Immature natural killer cell (primary cell): ENCODE data around the gene ATP8A1. TPM values are rescaled to one million over a fixed set of nuclear protein-coding genes. Genes with fewer than 3 reads are reported as not detected.

Source experiments
- DNase-seq, 3 donors: peaks; one replicate each; pipeline ENCODE4 v3.0.0; 2022; ENCODE audit warnings: mixed read lengths in 1 of 3
- H3K27ac Mint-ChIP-seq, 6 donors: one replicate each; pipeline ENCODE4 v1.8.0; 2020; ENCODE audit warnings: mixed read lengths in 6 of 6, mild to moderate bottlenecking in 5 of 6, inconsistent platforms in 4 of 6, moderate library complexity in 3 of 6
- H3K27me3 Mint-ChIP-seq, 3 donors: one replicate each; pipeline ENCODE4 v1.8.0; 2020 to 2021; ENCODE audit warnings: low read depth in 3 of 3, mild to moderate bottlenecking in 3 of 3, mixed read lengths in 3 of 3, moderate library complexity in 3 of 3, inconsistent platforms in 1 of 3
- H3K36me3 Mint-ChIP-seq, 3 donors: one replicate each; pipeline ENCODE4 v1.8.0; 2020; ENCODE audit warnings: mixed read lengths in 3 of 3, inconsistent platforms in 2 of 3, mild to moderate bottlenecking in 2 of 3
- H3K4me1 Mint-ChIP-seq, 2 donors: one replicate each; pipeline ENCODE4 v1.8.0; 2020; ENCODE audit warnings: inconsistent platforms in 2 of 2, mild to moderate bottlenecking in 2 of 2, mixed read lengths in 2 of 2, moderate library complexity in 1 of 2
- H3K4me3 Mint-ChIP-seq, 5 donors: one replicate each; pipeline ENCODE4 v1.8.0; 2020; ENCODE audit warnings: mild to moderate bottlenecking in 5 of 5, mixed read lengths in 5 of 5, inconsistent platforms in 3 of 5, moderate library complexity in 3 of 5
- H3K9me3 Mint-ChIP-seq, 6 donors: one replicate each; pipeline ENCODE4 v1.8.0; 2020; ENCODE audit warnings: mild to moderate bottlenecking in 6 of 6, mixed read lengths in 6 of 6, inconsistent platforms in 4 of 6, moderate library complexity in 3 of 6
- polyA plus RNA-seq, 3 donors: library from polyadenylated mRNA; unstranded; fragments of 300-500 nt; fragmentation: Illumina TruSeq; gene quantifications; one replicate each; pipeline ENCODE4 v1.2.3, GENCODE V29; 2021

ATP8A1 gene
- polyA plus RNA-seq, 3 donors from 2014 or later: 15.3 to 23.0 (median 18.1) TPM

- DNase-seq: no peak
- Mint-ChIP-seq H3K27me3 (peaks cover 0 to 3% (median 0%) of the 10 kb centered on the region in 3 donors), H3K9me3 (no peaks in the 10 kb centered on the region), H3K36me3 (peaks cover 23 to 58% (median 41%) of the 10 kb centered on the region in 3 donors), H3K27ac (peak overlapping the region in 3 of 6 donors; percentile 18 to 53 (median 52)), H3K4me1 (peaks cover 7 to 36% of the 10 kb centered on the region in 2 donors), H3K4me3 (no peak overlapping the region)
Measured at GRCh38 chr4:42531341-42532030, 125.4 kb downstream of the ATP8A1 start.

GRCh38 chr4:42523066-42523718 lies 133.7 kb downstream of the ATP8A1 start:
- H3K4me1 Mint-ChIP-seq: no peaks in the 10 kb centered on the region
- H3K4me3 Mint-ChIP-seq: no peak overlapping the region
- H3K36me3 Mint-ChIP-seq: peaks cover 11 to 43% (median 29%) of the 10 kb centered on the region in 3 donors
- peaks cover 0 to 2% (median 1%) of the 10 kb centered on the region in 3 donors for H3K27me3 Mint-ChIP-seq
- peak overlapping the region in 3 of 6 donors; percentile 44 to 87 (median 66) for H3K27ac Mint-ChIP-seq
- DNase-seq: no peak
- no peaks in the 10 kb centered on the region for H3K9me3 Mint-ChIP-seq

- H3K4me3 Mint-ChIP-seq: no peak overlapping the region
- peak; percentile 9 to 31 (median 28) for DNase-seq
- no peaks in the 10 kb centered on the region for H3K9me3 Mint-ChIP-seq
- peaks cover 0 to 5% of the 10 kb centered on the region in 2 donors for H3K4me1 Mint-ChIP-seq
- H3K27ac Mint-ChIP-seq: no peak overlapping the region
- H3K36me3 Mint-ChIP-seq: peaks cover 11 to 35% (median 26%) of the 10 kb centered on the region in 3 donors
- peaks cover 0 to 2% (median 0%) of the 10 kb centered on the region in 3 donors for H3K27me3 Mint-ChIP-seq
Measured at GRCh38 chr4:42519803-42520417, 137.0 kb downstream of the ATP8A1 start.

- H3K9me3 Mint-ChIP-seq: no peaks in the 10 kb centered on the region
- H3K36me3 Mint-ChIP-seq: peaks cover 3 to 17% (median 5%) of the 10 kb centered on the region in 3 donors
- no peak for DNase-seq
- H3K4me1 Mint-ChIP-seq: peaks cover 0 to 11% of the 10 kb centered on the region in 2 donors
- no peaks in the 10 kb centered on the region for H3K27me3 Mint-ChIP-seq
- peak overlapping the region in 2 of 6 donors; percentile 8 to 20 for H3K27ac Mint-ChIP-seq
- no peak overlapping the region for H3K4me3 Mint-ChIP-seq
Measured at GRCh38 chr4:42515156-42515884, 141.6 kb downstream of the ATP8A1 start.

GRCh38 chr4:42513748-42514492 lies 143.0 kb downstream of the ATP8A1 start:
- Mint-ChIP-seq H3K4me3 (no peak overlapping the region), H3K9me3 (no peaks in the 10 kb centered on the region), H3K27me3 (no peaks in the 10 kb centered on the region), H3K4me1 (peaks cover 0 to 11% of the 10 kb centered on the region in 2 donors), H3K27ac (peak overlapping the region in 2 of 6 donors; percentile 1 to 43), H3K36me3 (peaks cover 3 to 19% (median 8%) of the 10 kb centered on the region in 3 donors)
- DNase-seq: no peak

GRCh38 chr4:42512226-42512625 lies 144.7 kb downstream of the ATP8A1 start:
- peak overlapping the region in 1 of 6 donors; percentile 23 for H3K27ac Mint-ChIP-seq

GRCh38 chr4:42510225-42510624 lies 146.7 kb downstream of the ATP8A1 start:
- no peak for DNase-seq
- Mint-ChIP-seq H3K4me1 (peaks cover 0 to 6% of the 10 kb centered on the region in 2 donors), H3K36me3 (peaks cover 23 to 42% (median 29%) of the 10 kb centered on the region in 3 donors), H3K9me3 (no peaks in the 10 kb centered on the region), H3K4me3 (no peak overlapping the region), H3K27ac (no peak overlapping the region), H3K27me3 (no peaks in the 10 kb centered on the region)

More at GRCh38 chr4:42512226-42512625, 144.7 kb downstream of the ATP8A1 start:
- Mint-ChIP-seq H3K9me3 (no peaks in the 10 kb centered on the region), H3K4me1 (peaks cover 0 to 11% of the 10 kb centered on the region in 2 donors), H3K4me3 (no peak overlapping the region), H3K27me3 (no peaks in the 10 kb centered on the region), H3K36me3 (peaks cover 7 to 24% (median 13%) of the 10 kb centered on the region in 3 donors)
- DNase-seq: no peak

GRCh38 chr4:42501624-42502401 lies 155.1 kb downstream of the ATP8A1 start:
- H3K4me1 Mint-ChIP-seq: peaks cover 0 to 8% of the 10 kb centered on the region in 2 donors
- H3K4me3 Mint-ChIP-seq: no peak overlapping the region
- H3K9me3 Mint-ChIP-seq: peaks cover 0 to 4% (median 0%) of the 10 kb centered on the region in 6 donors
- H3K27me3 Mint-ChIP-seq: peaks cover 0 to 4% (median 0%) of the 10 kb centered on the region in 3 donors
- H3K27ac Mint-ChIP-seq: peak overlapping the region in 1 of 6 donors; percentile 36
- DNase-seq: no peak
- H3K36me3 Mint-ChIP-seq: peaks cover 26 to 49% (median 35%) of the 10 kb centered on the region in 3 donors

- no peak for DNase-seq
- H3K4me3 Mint-ChIP-seq: no peak overlapping the region
- no peak overlapping the region for H3K27ac Mint-ChIP-seq
- peaks cover 0 to 5% (median 4%) of the 10 kb centered on the region in 3 donors for H3K27me3 Mint-ChIP-seq
- no peaks in the 10 kb centered on the region for H3K9me3 Mint-ChIP-seq
- peaks cover 9 to 26% (median 11%) of the 10 kb centered on the region in 3 donors for H3K36me3 Mint-ChIP-seq
- H3K4me1 Mint-ChIP-seq: peaks cover 0 to 11% of the 10 kb centered on the region in 2 donors
Measured at GRCh38 chr4:42498040-42498439, 158.9 kb downstream of the ATP8A1 start.

- DNase-seq: no peak
- H3K27me3 Mint-ChIP-seq: peaks cover 0 to 4% (median 3%) of the 10 kb centered on the region in 3 donors
- H3K36me3 Mint-ChIP-seq: peaks cover 4 to 21% (median 11%) of the 10 kb centered on the region in 3 donors
- no peak overlapping the region for H3K4me3 Mint-ChIP-seq
- peaks cover 0 to 13% of the 10 kb centered on the region in 2 donors for H3K4me1 Mint-ChIP-seq
- H3K9me3 Mint-ChIP-seq: no peaks in the 10 kb centered on the region
- H3K27ac Mint-ChIP-seq: no peak overlapping the region
Measured at GRCh38 chr4:42497142-42497910, 159.6 kb downstream of the ATP8A1 start.

- Mint-ChIP-seq H3K36me3 (peaks cover 5 to 19% (median 11%) of the 10 kb centered on the region in 3 donors), H3K4me1 (peaks cover 6 to 55% of the 10 kb centered on the region in 2 donors), H3K9me3 (no peaks in the 10 kb centered on the region), H3K4me3 (no peak overlapping the region), H3K27ac (no peak overlapping the region), H3K27me3 (peaks cover 0 to 5% (median 4%) of the 10 kb centered on the region in 3 donors)
- no peak for DNase-seq
Measured at GRCh38 chr4:42492962-42493361, 163.9 kb downstream of the ATP8A1 start.
